Fibroblast of skin of left quadriceps (primary cell): Measurements from ENCODE around the gene ESYT3.
"Not testable (repeated sequence)": the region's sequence is repeated elsewhere in the genome, so short reads cannot be mapped to it uniquely, and the experiment has no call there.

Source experiments
- DNase-seq, 2 experiments: peaks; one replicate each; pipeline ENCODE4 v3.0.0-alpha.2; 2013; ENCODE audit warnings: low read depth in 2 of 2

Gene ESYT3

DNA sequence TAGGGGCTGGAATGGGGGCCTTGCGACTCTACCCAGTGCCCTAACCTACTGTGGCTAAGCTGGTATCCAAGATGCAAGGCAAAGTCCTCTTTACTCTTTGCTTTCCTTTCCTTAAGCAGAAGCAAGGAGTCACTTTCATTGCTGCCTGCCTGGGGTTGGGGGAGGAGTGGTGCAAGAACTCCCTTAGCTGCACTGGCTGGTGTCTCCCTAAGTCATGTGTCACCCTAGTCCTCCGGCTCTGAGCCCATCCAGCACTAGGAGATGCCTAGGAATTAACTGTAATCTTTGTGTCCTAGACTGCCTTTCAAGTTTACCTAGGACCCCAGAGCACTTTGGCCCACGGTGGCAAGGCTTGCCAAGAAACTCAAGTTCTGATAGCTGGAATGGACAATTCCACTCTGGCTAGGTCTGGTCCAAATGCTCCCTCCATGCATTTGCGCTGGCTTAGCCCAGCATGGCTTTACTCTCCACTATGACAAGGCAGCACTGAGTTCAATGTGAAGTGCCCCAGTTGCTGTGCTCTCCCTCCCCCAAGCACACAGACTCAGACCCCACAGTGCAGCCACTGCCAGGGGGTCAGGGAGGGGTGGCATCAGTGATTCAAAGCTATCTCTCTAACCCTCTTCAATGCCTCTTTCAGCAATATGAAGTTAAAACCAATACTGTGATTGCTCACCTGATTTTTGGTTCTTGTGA lies 58.7 kb downstream of the ESYT3 start:
- no peak for DNase-seq

DNA sequence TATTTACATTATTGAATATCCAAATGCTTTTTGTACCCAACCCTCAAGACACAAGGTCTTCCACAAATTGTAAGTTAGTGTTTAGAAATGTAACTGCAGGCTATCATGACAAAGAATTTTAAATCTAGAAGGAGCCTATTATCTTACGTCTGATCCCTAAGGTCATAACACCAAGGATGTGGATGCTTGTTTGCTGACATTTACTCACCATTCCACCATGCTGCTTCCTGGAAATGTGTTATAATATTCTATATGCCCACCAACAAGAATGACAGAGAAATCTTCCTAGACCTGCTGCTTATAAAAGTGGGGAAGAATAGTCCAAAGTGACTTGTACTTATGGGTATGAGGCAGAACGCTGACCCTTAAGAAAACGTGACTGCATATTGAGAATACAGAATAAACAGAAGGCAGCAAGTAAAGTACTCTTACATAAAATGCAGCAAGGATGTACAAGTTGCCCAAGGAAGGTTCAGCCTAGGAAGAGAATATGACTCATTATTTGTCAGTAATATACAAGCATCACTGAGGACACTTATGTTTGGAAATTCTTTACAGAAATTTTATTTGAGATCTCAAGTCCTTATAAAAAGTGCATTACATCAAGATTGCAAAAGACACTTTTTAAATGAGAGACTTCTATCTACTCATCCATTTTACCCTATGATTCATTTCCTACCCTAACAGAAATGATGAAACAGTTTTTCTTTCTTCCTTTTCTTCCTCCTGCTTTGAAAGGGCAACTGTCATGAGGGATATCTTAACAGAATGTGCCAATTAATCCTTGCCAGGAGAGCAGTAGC lies 59.6 kb downstream of the ESYT3 start:
- DNase-seq, result peak; percentile 51 to 52

DNA sequence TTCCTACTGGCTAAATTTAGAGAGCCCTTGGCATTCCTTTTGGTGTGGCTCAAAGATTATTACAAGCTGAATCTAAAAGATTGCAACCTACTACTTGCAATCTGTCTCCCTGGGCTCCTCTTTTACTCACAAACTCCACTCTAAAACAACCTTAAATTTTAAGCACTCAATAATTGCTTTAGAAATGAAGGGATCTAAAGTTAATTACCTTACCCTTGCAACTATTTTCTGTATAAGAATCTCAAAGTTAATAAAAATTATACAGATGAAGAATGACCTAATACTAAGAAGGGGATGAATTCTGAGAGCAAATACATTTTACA lies 60.2 kb downstream of the ESYT3 start:
- DNase-seq, result no peak

DNA sequence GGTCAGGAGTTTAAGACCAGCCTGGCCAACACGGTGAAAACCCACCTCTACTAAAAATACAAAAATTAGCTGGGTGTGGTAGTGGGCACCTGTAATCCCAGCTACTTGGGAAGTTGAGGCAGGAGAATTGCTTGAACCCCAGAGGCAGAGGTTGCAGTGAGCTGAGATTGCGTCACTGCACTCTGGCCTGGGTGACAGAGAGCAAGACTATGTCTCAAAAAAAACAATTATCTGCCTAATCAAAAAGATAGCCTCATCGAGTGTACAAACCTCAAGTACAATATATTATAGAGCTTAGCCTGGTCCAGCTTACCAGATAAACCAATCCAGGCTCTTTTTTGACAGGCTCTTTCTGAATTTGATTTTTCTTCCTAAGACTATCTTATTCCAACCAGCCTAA lies 61.2 kb downstream of the ESYT3 start:
- DNase-seq, result not testable (repeated sequence)

DNA sequence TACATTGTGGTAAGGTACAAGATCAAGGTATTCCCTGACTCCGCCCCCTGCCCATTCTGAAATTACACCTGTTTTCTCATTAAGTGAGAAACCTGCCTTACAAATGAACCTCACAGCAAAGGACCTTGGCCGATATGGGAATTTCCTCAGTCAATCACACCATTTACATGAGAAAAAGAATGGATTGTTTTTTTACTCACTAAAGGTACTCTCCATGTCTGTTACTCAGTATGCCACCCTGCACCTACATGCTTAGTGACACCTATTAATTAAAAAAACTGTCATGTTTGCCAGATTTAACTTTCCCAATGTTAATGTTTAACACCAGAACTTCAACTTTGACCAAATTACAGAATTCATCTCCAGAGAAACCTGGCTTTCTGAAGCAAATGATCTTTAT lies 62.0 kb downstream of the ESYT3 start:
- DNase-seq, result no peak

DNA sequence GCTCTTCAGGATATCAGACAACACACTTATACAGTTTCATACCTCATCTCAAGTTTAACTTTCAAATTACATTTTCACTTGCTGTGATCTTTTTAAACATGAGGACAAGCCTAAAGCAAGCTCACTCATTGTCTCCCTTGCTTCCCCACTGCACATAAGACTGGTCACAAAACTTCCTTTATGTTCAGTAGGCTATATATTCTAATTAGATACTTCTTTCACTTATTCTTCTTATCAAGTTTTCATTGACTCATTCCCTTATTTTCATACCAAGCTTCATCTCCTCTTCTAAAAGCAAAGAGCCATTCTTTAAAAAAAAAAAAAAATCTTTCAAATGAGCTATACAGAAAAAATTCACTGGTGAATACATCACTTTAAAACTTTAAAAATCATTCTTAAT lies 62.6 kb downstream of the ESYT3 start:
- DNase-seq, result no peak

DNA sequence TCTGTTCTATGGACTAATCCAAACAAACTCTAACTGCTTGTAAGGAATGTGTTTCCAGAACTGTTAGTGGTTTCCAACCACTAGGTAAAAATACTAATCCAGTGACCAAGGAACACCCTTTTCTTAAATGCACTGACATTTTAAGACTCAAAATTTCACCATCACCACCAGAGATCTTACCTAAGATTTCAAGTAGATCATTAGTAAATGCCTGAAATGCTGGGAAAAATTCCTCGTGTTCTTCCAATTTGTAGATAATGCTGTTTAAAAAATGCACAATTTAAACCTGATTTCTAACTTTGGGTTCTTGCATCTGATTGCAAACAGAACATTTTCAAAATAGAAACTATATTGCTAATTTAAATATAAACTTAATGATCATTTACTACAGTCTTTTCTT lies 63.4 kb downstream of the ESYT3 start:
- no peak for DNase-seq

DNA sequence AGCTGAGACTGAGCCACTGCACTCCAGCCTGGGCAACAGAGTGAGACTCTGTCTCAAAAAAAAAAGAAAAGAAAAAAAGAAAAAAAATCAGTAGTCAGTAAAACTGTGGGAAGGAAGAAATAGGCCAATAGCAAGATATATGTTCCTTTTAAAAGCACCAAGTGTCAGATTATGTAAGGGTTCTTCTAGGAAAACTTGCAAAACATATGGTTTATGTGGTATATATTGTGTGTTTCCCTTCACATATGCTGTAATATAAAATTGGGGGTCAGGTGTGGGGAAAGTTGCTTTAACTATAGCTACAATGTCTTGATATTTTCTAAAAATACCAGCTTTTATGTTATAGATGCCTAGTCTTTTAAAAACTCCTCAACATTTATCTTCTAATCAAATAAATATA lies 64.6 kb downstream of the ESYT3 start:
- no peak for DNase-seq

DNA sequence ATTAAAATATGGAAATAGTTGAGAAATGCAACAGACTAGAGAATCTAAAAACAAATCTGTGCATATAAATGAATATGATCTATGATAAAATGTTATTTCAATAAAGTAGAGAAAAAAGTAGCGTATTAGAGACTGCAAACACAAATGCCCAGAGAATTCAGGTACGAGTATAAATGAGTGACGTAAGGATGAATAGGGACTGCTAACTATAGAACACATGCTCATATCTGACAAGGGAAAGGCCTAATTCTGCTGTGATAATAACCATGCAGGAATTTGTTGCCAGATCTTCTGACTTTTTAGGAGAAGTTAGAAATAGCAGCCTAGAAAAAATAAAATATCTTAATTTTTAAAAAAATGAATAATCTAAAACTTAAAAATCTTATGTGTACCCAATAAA lies 73.1 kb downstream of the ESYT3 start:
- no peak for DNase-seq

DNA sequence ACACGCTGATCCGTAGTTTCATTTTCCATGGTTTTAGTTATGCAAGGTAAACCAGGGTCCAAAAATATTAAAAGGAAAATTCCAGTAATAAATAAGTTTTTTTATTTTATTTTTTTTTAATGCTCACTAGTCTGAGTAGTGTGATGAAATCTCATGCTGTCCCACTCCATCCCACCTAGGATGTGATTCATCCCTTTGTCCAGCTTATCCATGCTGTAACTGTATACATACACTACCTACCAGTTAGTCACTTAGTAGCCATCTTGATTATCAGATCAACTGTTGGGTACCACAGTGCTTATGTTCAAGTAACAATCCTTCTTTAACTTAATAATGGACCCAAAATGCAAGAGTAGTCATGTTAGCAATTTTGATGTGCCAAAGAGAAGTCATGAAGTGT lies 75.2 kb downstream of the ESYT3 start:
- no peak for DNase-seq

DNA sequence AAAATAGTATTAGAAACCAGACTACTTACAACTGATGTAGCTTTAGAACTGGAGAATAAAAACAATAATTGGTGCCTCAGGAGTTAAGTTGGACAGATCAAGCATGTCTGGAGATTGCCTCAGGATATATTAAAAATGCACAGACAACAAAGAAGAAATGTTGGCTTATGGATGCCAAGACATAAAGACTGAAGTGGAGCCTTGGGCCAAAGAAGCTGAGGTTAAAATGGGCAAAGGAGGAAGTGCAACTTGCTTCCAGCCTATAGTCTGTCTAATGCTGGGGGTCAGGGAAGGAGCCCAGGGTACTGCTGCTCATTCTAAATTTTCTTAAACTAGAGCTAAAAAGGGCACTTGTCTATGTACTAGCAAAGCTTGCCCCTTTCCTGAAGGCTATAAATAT lies 77.5 kb downstream of the ESYT3 start:
- no peak for DNase-seq

DNA sequence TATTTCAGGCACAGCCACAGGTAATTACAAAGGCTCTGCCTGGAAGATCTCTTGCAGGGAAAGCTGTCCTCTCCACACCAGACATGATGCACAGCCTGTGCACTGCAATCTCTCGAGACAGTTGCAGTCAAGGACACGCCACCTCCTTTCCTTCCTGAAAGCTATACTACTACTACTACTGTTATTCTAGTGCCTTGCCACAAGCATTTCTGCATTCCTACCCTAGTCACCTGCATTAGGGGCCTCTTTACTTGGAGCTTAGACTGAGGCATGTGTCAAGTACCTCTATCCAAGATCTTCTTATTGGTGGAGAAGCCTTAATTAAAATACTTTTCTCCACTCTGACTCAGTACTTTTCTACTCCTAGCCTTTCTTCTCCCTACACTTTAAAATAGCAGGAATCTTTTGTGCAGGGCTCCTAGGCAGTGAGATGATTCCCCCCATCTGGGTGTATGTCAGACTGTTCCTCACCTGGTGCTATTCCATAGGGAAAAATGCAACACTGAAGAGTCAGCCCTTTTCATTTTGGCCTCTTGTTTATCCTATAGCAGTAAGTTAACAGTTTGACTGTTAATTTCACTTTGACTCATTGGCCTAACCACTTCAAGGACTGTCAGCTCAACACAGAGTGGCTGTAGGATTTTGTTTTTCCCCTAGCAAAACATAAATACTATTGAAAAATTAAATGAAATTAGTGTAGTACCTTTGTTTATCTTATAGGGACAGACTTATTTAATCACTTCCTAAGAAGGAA lies 78.9 kb downstream of the ESYT3 start:
- no peak for DNase-seq

DNA sequence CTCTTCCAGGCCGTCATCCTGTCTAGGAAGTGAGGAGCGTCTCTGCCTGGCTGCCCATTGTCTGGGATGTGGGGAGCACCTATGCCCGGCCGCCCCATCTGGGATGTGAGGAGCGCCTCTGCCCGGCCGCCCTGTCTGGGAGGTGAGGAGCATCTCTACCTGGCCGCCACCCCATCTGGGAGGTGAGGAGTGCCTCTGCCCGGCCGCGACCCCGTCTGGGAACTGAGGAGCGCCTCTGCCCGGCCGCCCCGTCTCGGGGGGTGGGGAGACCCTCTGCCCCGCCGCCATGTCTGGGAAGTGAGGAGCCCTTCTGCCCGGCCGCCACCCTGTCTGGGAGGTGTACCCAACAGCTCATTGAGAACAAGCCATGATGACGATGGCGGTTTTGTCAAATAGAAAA lies 87.0 kb downstream of the ESYT3 start:
- not testable (repeated sequence) for DNase-seq
